HCT116 (cell line): ENCODE data around the gene ZNF469. TPM values are rescaled to one million over a fixed set of nuclear protein-coding genes. Genes with fewer than 3 reads are reported as not detected.

Source experiments
- ATAC-seq: fragments of 200-7000 bp; cut with Tn5 transposase; 2 replicates; pipeline ENCODE4 v1.9.1; 2020; ENCODE audit warnings: mild to moderate bottlenecking, moderate library complexity
- BruUV-seq: library from RNA; stranded (reverse); fragments of 400-500 nt; replicated peaks from 2 replicates; lab custom pipeline; 2021; lab: Mats Ljungman, UMichigan
- CTCF ChIA-PET: fragments of 300-600 bp; sonication (Branson Sonifier 250); formaldehyde crosslinking; loops from one replicate; lab custom pipeline; 2021; ENCODE audit warnings: antibody characterized with exemption; lab: Charles Lee
- POLR2A ChIA-PET: fragments of 300-600, 350-600 bp; sonication (Branson Sonifier 250); formaldehyde crosslinking; loops from one replicate; lab custom pipeline; 2021; ENCODE audit warnings: antibody characterized with exemption; lab: Charles Lee
- RAD21 ChIA-PET, 2 experiments: fragments of 300-600 bp; sonication (Branson Sonifier 250); formaldehyde crosslinking; loops; one replicate each; lab custom pipeline; 2023; ENCODE audit warnings: low total read pairs in 2 of 2; ENCODE audit not compliant: uncharacterized antibody in 2 of 2, unreplicated experiment in 2 of 2, low non-redundant PET in 1 of 2; lab: Charles Lee
- DNase-seq: peaks from one replicate; pipeline ENCODE4 v3.0.0-alpha.2; 2010; ENCODE audit warnings: low read depth, low spot score
- H2AFZ ChIP-seq: fragments of 200-600 bp; shearing (Covaris generic), sonication (generic); 2 replicates; pipeline ENCODE4 v1.6.1; 2017; ENCODE audit warnings: low read depth, mixed run types, mixed read lengths, antibody characterized with exemption, low read length; ENCODE audit not compliant: poor library complexity, severe bottlenecking
- H3K27ac ChIP-seq: 2 replicates; pipeline ENCODE4 v1.5.1; 2012; ENCODE audit warnings: low read depth, low read length
- H3K27me3 ChIP-seq: fragments of 200-600 bp; sonication (generic); 2 replicates; pipeline ENCODE4 v1.6.1; 2016; ENCODE audit warnings: mixed run types, low read length, mixed read lengths; ENCODE audit not compliant: insufficient read depth
- H3K36me3 ChIP-seq, 2 experiments: fragments of 200-500 bp in 1 of 2; fragments of 200-600 bp in 1 of 2; sonication (Bioruptor generic) in 1 of 2; sonication (generic) in 1 of 2; 2 replicates each; pipeline versions ENCODE4 v1.5.1 to v1.6.1; 2014 to 2016; ENCODE audit warnings: low read length in 2 of 2, inconsistent platforms in 1 of 2, mixed read lengths in 1 of 2, mixed run types in 1 of 2; ENCODE audit not compliant: insufficient read depth in 2 of 2, control insufficient read depth in 1 of 2
- H3K4me1 ChIP-seq, 2 experiments: fragments of 200-600 bp in 1 of 2; sonication (generic) in 1 of 2; 2 replicates each; pipeline versions ENCODE4 v1.5.1 to v1.6.1; 2012 to 2017; ENCODE audit warnings: low read length in 2 of 2, inconsistent platforms in 1 of 2, mild to moderate bottlenecking in 1 of 2, mixed read lengths in 1 of 2, mixed run types in 1 of 2, moderate library complexity in 1 of 2; ENCODE audit not compliant: insufficient read depth in 2 of 2, control insufficient read depth in 1 of 2
- H3K4me2 ChIP-seq: fragments of 200-600 bp; sonication (generic); 2 replicates; pipeline ENCODE4 v1.6.1; 2017; ENCODE audit warnings: mixed run types, low read length, mixed read lengths
- H3K4me3 ChIP-seq, 2 experiments: fragments of 200-600 bp in 1 of 2; sonication (generic) in 1 of 2; replicated peaks in 1 of 2; 2 replicates each; pipeline ENCODE4 v1.5.1; 2011 to 2016; ENCODE audit warnings: low read length in 2 of 2, control low read depth in 1 of 2, low read depth in 1 of 2, mild to moderate bottlenecking in 1 of 2, mixed read lengths in 1 of 2, mixed run types in 1 of 2
- H3K79me2 ChIP-seq: fragments of 200-600 bp; sonication (generic); 2 replicates; pipeline ENCODE4 v1.6.1; 2017; ENCODE audit warnings: mild to moderate bottlenecking, mixed run types, low read length, moderate library complexity, mixed read lengths; ENCODE audit not compliant: insufficient read depth
- H3K9ac ChIP-seq: fragments of 200-600 bp; sonication (generic); 2 replicates; pipeline ENCODE4 v1.6.1; 2016; ENCODE audit warnings: low read length, mixed read lengths
- H3K9me2 ChIP-seq: fragments of 200-600 bp; sonication (generic), shearing (Covaris generic); 2 replicates; pipeline ENCODE4 v1.6.1; 2017; ENCODE audit warnings: mixed run types, mild to moderate bottlenecking, moderate library complexity; ENCODE audit not compliant: insufficient read depth
- H3K9me3 ChIP-seq, 2 experiments: fragments of 200-500 bp in 1 of 2; fragments of 200-600 bp in 1 of 2; sonication (Bioruptor generic) in 1 of 2; sonication (generic) in 1 of 2; 2 replicates each; pipeline ENCODE4 v1.6.1; 2014 to 2017; ENCODE audit warnings: low read length in 2 of 2, mixed read lengths in 2 of 2, inconsistent platforms in 1 of 2, low read depth in 1 of 2, mild to moderate bottlenecking in 1 of 2, mixed run types in 1 of 2, moderate library complexity in 1 of 2; ENCODE audit not compliant: control insufficient read depth in 1 of 2, insufficient read depth in 1 of 2
- H4K20me1 ChIP-seq: fragments of 200-600 bp; sonication (generic), shearing (Covaris generic); 2 replicates; pipeline ENCODE4 v1.6.1; 2017; ENCODE audit warnings: mixed run types, mild to moderate bottlenecking, moderate library complexity; ENCODE audit not compliant: insufficient read depth
- ATF3 ChIP-seq: IDR thresholded peaks from 2 replicates; pipeline ENCODE4 v1.6.1; 2012
- CBX3 ChIP-seq: IDR thresholded peaks from 2 replicates; pipeline ENCODE4 v1.6.1; 2012; ENCODE audit warnings: low read depth
- CEBPB ChIP-seq: IDR thresholded peaks from 2 replicates; pipeline ENCODE4 v1.6.1; 2012; ENCODE audit warnings: low read depth
- EGR1 ChIP-seq: IDR thresholded peaks from 2 replicates; pipeline ENCODE4 v1.6.1; 2012; ENCODE audit warnings: low read depth
- EZH2 ChIP-seq: fragments of 200-600 bp; sonication (generic); IDR thresholded peaks from 2 replicates; pipeline ENCODE4 v1.6.1; 2017; ENCODE audit warnings: antibody characterized with exemption, mixed run types
- FOSL1 ChIP-seq: IDR thresholded peaks from 2 replicates; pipeline ENCODE4 v1.6.1; 2012; ENCODE audit warnings: low read depth
- JUND ChIP-seq: IDR thresholded peaks from 2 replicates; pipeline ENCODE4 v1.6.1; 2012
- POLR2A ChIP-seq: IDR thresholded peaks from 2 replicates; pipeline ENCODE4 v1.7.0; 2011; ENCODE audit warnings: borderline replicate concordance; ENCODE audit not compliant: insufficient read depth, insufficient read length; ENCODE audit errors: extremely low read depth
- POLR2AphosphoS5 ChIP-seq: IDR thresholded peaks from 2 replicates; pipeline ENCODE4 v1.6.1; 2011; ENCODE audit warnings: mild to moderate bottlenecking, low read depth, low read length, moderate library complexity
- RAD21 ChIP-seq: IDR thresholded peaks from 2 replicates; pipeline ENCODE4 v1.6.1; 2012; ENCODE audit warnings: low read depth, mild to moderate bottlenecking
- REST ChIP-seq: IDR thresholded peaks from 2 replicates; pipeline ENCODE4 v1.6.1; 2012; ENCODE audit warnings: low read depth
- SP1 ChIP-seq: IDR thresholded peaks from 2 replicates; pipeline ENCODE4 v1.6.1; 2012; ENCODE audit warnings: low read depth
- SRF ChIP-seq: IDR thresholded peaks from 2 replicates; pipeline ENCODE4 v1.6.1; 2012; ENCODE audit warnings: low read depth
- TCF7L2 ChIP-seq: IDR thresholded peaks from 2 replicates; pipeline ENCODE4 v1.7.0; 2011; ENCODE audit warnings: borderline replicate concordance, inconsistent platforms; ENCODE audit not compliant: insufficient read depth, insufficient read length; ENCODE audit errors: extremely low read depth
- YY1 ChIP-seq: IDR thresholded peaks from 2 replicates; pipeline ENCODE4 v1.6.1; 2011; ENCODE audit warnings: low read length, low read depth, moderate library complexity, mild to moderate bottlenecking; ENCODE audit not compliant: insufficient replicate concordance; ENCODE audit errors: extremely low read depth
- ZFX ChIP-seq: fragments of 450-650 bp; IDR thresholded peaks from 2 replicates; pipeline ENCODE4 v1.6.1; 2017
- ZNF274 ChIP-seq: fragments of 200-500 bp; sonication (Bioruptor generic); IDR thresholded peaks from 2 replicates; pipeline ENCODE4 v1.6.1; 2014; ENCODE audit warnings: mild to moderate bottlenecking, low read depth, low read length, inconsistent platforms
- intact Hi-C: fragments of 100-400 bp; cut with micrococcal nuclease; formaldehyde crosslinking; loops from 2 replicates; pipeline ENCODE4 v1.10.0; 2022
- total RNA-seq: library from RNA; stranded (reverse); gene quantifications from one replicate; pipeline ENCODE4 v1.2.1, GENCODE V29; 2021; ENCODE audit not compliant: unreplicated experiment
- TF ChIP-seq, protein P1 (sequence below): IDR thresholded peaks from 2 replicates; pipeline ENCODE4 v1.6.1; 2012
- TF ChIP-seq, protein P2 (sequence below): IDR thresholded peaks from 2 replicates; pipeline ENCODE4 v1.6.1; 2011; ENCODE audit warnings: mild to moderate bottlenecking, low read length, moderate library complexity; ENCODE audit not compliant: insufficient replicate concordance; ENCODE audit errors: extremely low read depth

Gene ZNF469
- total RNA-seq, 1 experiment from 2014 or later: 5.9 TPM

DNA sequence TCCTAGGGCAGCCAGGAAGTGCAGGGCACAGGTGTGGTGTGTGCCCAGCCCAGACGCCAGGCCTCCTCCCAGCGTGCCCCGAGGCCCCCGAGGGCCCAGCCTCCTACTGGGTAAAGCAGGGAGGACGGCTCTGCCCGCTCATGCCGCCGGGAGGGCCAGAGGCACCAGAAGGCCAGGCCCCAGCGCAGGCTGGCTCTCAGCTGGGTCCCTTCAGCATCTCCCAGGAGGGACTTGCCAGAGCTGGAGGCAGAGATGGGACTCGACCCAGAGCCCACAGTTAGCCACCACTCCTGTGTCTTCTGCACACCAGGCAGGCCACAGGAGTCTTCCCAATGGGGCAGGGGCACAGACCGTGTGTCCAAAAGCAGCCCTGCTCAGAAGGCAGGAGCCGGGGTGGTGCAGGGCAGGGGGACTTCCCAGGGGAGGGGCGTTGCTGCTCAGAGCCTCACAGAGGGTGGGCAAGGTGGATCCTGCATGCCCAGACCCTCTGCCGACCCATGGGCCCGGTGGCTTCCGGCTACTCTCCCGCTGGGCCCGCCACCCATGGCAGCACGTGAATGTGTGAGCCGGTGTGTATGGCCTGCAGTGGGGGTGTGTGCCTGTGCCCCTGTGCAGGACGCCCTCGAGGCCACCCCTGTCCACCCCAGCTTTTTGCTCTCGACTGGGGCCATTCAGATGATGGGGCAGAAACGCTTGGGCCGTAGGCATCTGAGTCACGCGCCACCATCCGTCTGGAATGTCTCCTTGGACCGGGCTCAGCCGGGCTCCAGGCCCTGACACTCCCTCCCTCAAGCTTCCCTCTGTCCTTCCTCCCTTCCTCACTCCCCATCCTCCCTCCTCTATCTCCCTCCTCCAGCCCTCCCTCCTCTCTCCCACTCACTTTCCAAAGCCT is 5.7 kb upstream of the ZNF469 start:
- intact Hi-C loops: no loop called here
- RAD21 ChIA-PET: interaction anchor here in 1 of 2 experiments (0.6 kb wide), 1 partner anchor 23 kb away, joined by 3 read pairs; no protein-coding TSS in a partner anchor
- H3K27ac ChIP-seq: no peak overlapping the region; the same call in 1 of the 2 replicates
- H3K27me3 ChIP-seq: no peaks in the 10 kb centered on the region
- POLR2A ChIA-PET: no interaction called here
- BruUV-seq: no TSS peak
- ATAC-seq (no peak; the same call in 1 of the 2 replicates), DNase-seq (no peak)
- H3K4me2 ChIP-seq: no peak overlapping the region
- peaks cover 4 to 6% of the 10 kb centered on the region in 2 experiments; a peak in 3 of 4 replicates for H3K4me1 ChIP-seq
- H3K9me2 ChIP-seq: no peaks in the 10 kb centered on the region
- TF ChIP-seq FOSL1: no peak
- TF ChIP-seq RAD21: no peak
- TF ChIP-seq, protein P1, sequence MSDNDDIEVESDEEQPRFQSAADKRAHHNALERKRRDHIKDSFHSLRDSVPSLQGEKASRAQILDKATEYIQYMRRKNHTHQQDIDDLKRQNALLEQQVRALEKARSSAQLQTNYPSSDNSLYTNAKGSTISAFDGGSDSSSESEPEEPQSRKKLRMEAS: no peak
- TF ChIP-seq ATF3: no peak
- no peak for TF ChIP-seq POLR2AphosphoS5
- TF ChIP-seq TCF7L2: no peak
- no peak for TF ChIP-seq EZH2
- TF ChIP-seq, protein P2, sequence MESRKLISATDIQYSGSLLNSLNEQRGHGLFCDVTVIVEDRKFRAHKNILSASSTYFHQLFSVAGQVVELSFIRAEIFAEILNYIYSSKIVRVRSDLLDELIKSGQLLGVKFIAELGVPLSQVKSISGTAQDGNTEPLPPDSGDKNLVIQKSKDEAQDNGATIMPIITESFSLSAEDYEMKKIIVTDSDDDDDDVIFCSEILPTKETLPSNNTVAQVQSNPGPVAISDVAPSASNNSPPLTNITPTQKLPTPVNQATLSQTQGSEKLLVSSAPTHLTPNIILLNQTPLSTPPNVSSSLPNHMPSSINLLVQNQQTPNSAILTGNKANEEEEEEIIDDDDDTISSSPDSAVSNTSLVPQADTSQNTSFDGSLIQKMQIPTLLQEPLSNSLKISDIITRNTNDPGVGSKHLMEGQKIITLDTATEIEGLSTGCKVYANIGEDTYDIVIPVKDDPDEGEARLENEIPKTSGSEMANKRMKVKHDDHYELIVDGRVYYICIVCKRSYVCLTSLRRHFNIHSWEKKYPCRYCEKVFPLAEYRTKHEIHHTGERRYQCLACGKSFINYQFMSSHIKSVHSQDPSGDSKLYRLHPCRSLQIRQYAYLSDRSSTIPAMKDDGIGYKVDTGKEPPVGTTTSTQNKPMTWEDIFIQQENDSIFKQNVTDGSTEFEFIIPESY: no peak
- no peak for TF ChIP-seq SRF
- no peak for TF ChIP-seq YY1
- no peak for TF ChIP-seq CBX3
- no peak for TF ChIP-seq ZFX
- no peak for TF ChIP-seq EGR1
- TF ChIP-seq JUND: no peak
- no peak for TF ChIP-seq SP1
- TF ChIP-seq CEBPB: no peak
- no peak for TF ChIP-seq REST
- TF ChIP-seq ZNF274: no peak
- TF ChIP-seq POLR2A: no peak
- H3K36me3 ChIP-seq: no peaks in the 10 kb centered on the region
- H3K9ac ChIP-seq: no peak overlapping the region
- H3K4me3 ChIP-seq: no peak overlapping the region
- no peak overlapping the region for H2AFZ ChIP-seq
- CTCF ChIA-PET: no interaction called here
- H3K79me2 ChIP-seq: no peaks in the 10 kb centered on the region
- H4K20me1 ChIP-seq: no peaks in the 10 kb centered on the region
- peaks cover 0 to 9% of the 10 kb centered on the region in 2 experiments; a peak in 1 of 4 replicates for H3K9me3 ChIP-seq
